Endodermal cell (in vitro differentiated cells): ENCODE results near the gene SHISA9. TPM values are rescaled to one million over a fixed set of nuclear protein-coding genes. Genes with fewer than 3 reads are reported as not detected.

Experiments
- DNase-seq: peaks from one replicate; pipeline ENCODE4 v3.0.0-alpha.2; 2017
- H3K27ac ChIP-seq: 2 replicates; pipeline ENCODE4 v1.5.1; 2013; ENCODE audit warnings: mild to moderate bottlenecking, low read depth, low read length, moderate library complexity
- H3K27me3 ChIP-seq: 2 replicates; pipeline ENCODE4 v1.6.1; 2013; ENCODE audit warnings: mild to moderate bottlenecking, low read length, moderate library complexity; ENCODE audit not compliant: insufficient read depth, control insufficient read depth, poor library complexity, severe bottlenecking
- H3K36me3 ChIP-seq: 2 replicates; pipeline ENCODE4 v1.7.0; 2013; ENCODE audit warnings: mild to moderate bottlenecking, low read length, moderate library complexity; ENCODE audit not compliant: control insufficient read depth, insufficient read depth
- H3K4me1 ChIP-seq: one replicate; pipeline ENCODE4 v1.7.0; 2013; ENCODE audit warnings: low read length; ENCODE audit not compliant: control insufficient read depth, insufficient read depth
- H3K4me3 ChIP-seq: 2 replicates; pipeline ENCODE4 v1.5.1; 2013; ENCODE audit warnings: mild to moderate bottlenecking, low read length, moderate library complexity
- H3K9ac ChIP-seq: 2 replicates; pipeline ENCODE4 v1.6.1; 2013; ENCODE audit warnings: mild to moderate bottlenecking, low read length, moderate library complexity; ENCODE audit not compliant: poor library complexity, severe bottlenecking; ENCODE audit errors: extremely low read depth
- H3K9me3 ChIP-seq: 2 replicates; pipeline ENCODE4 v1.6.1; 2013; ENCODE audit warnings: mild to moderate bottlenecking, low read length, moderate library complexity; ENCODE audit not compliant: control insufficient read depth
- H3K27ac Mint-ChIP-seq: 2 replicates; pipeline ENCODE4 v1.8.0; 2020; ENCODE audit warnings: mixed read lengths
- H3K27me3 Mint-ChIP-seq: 2 replicates; pipeline ENCODE4 v1.8.0; 2021; ENCODE audit warnings: mild to moderate bottlenecking, mixed read lengths; ENCODE audit not compliant: insufficient read depth
- H3K36me3 Mint-ChIP-seq: 2 replicates; pipeline ENCODE4 v1.8.0; 2020; ENCODE audit warnings: low read depth, mixed read lengths
- H3K4me1 Mint-ChIP-seq: 2 replicates; pipeline ENCODE4 v1.8.0; 2020; ENCODE audit warnings: mixed read lengths
- H3K4me3 Mint-ChIP-seq: 2 replicates; pipeline ENCODE4 v1.8.0; 2020; ENCODE audit warnings: mild to moderate bottlenecking, moderate library complexity, mixed read lengths
- H3K9me3 Mint-ChIP-seq: 2 replicates; pipeline ENCODE4 v1.8.0; 2020; ENCODE audit warnings: mild to moderate bottlenecking, mixed read lengths
- WGBS, 2 experiments: methylation state at CpG; one replicate each; pipeline versions ENCODE4 v1.1.5 to v1.1.7; 2013; ENCODE audit warnings: missing lambda C conversion rate in 2 of 2, mixed read lengths in 1 of 2; ENCODE audit not compliant: insufficient coverage in 1 of 2, insufficient read length in 1 of 2; 5-methylcytosine and 5-hydroxymethylcytosine counted together
- total RNA-seq, 2 donors: library from RNA; stranded (reverse); fragmentation: NEBNext Ultra II Directional in 1 of 2; extraction: Animal tissue kit (Norgen Biotek cat#: 25700) in 1 of 2; gene quantifications; 2 replicates in 1 of 2; 3 replicates in 1 of 2; pipeline ENCODE4 v1.2.1, GENCODE V29; 2021
- TF ChIP-seq, protein P1 (sequence below): fragments of 200-600 bp; sonication (generic); conservative IDR thresholded peaks from 2 replicates; pipeline ENCODE4 v1.5.0; 2021; ENCODE audit warnings: antibody characterized with exemption, mild to moderate bottlenecking

The SHISA9 gene
- total RNA-seq, 2 donors from 2014 or later = 5.2 to 27.8 TPM

DNA sequence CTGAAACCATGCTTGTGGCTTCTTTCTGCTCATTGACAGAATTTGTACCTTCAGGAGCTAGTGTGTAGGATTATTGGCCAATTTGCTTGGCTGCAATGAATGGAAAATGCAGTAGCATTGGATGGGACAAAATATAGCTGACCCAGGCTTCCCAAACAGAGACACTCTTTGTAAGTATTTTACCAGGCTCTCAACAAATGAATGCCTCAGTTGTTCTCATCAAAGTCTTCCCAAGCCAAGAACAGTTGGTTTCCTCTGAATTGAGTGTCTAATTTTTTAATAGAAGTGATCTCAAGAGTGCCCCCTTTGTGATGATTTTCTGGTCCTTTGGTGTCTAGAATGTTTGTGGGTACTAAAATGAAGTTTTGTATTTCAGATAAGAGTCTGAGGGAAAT, 140.9 kb downstream of the SHISA9 start:
- no peaks in the 10 kb centered on the region for H3K9me3 Mint-ChIP-seq
- H3K36me3 Mint-ChIP-seq = no peaks in the 10 kb centered on the region
- no peak overlapping the region for H3K9ac ChIP-seq
- H3K4me1 ChIP-seq = peaks cover 6% of the 10 kb centered on the region
- no peaks in the 10 kb centered on the region for H3K4me1 Mint-ChIP-seq
- no peak overlapping the region for H3K4me3 ChIP-seq
- H3K27ac ChIP-seq = no peak overlapping the region
- H3K4me3 Mint-ChIP-seq = no peak overlapping the region
- no peaks in the 10 kb centered on the region for H3K27me3 ChIP-seq
- TF ChIP-seq, protein P1, sequence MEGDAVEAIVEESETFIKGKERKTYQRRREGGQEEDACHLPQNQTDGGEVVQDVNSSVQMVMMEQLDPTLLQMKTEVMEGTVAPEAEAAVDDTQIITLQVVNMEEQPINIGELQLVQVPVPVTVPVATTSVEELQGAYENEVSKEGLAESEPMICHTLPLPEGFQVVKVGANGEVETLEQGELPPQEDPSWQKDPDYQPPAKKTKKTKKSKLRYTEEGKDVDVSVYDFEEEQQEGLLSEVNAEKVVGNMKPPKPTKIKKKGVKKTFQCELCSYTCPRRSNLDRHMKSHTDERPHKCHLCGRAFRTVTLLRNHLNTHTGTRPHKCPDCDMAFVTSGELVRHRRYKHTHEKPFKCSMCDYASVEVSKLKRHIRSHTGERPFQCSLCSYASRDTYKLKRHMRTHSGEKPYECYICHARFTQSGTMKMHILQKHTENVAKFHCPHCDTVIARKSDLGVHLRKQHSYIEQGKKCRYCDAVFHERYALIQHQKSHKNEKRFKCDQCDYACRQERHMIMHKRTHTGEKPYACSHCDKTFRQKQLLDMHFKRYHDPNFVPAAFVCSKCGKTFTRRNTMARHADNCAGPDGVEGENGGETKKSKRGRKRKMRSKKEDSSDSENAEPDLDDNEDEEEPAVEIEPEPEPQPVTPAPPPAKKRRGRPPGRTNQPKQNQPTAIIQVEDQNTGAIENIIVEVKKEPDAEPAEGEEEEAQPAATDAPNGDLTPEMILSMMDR = no peak
- H3K36me3 ChIP-seq = no peaks in the 10 kb centered on the region
- no peak overlapping the region for H3K27ac Mint-ChIP-seq
- H3K9me3 ChIP-seq = no peaks in the 10 kb centered on the region
- no peaks in the 10 kb centered on the region for H3K27me3 Mint-ChIP-seq
- no peak for DNase-seq

DNA sequence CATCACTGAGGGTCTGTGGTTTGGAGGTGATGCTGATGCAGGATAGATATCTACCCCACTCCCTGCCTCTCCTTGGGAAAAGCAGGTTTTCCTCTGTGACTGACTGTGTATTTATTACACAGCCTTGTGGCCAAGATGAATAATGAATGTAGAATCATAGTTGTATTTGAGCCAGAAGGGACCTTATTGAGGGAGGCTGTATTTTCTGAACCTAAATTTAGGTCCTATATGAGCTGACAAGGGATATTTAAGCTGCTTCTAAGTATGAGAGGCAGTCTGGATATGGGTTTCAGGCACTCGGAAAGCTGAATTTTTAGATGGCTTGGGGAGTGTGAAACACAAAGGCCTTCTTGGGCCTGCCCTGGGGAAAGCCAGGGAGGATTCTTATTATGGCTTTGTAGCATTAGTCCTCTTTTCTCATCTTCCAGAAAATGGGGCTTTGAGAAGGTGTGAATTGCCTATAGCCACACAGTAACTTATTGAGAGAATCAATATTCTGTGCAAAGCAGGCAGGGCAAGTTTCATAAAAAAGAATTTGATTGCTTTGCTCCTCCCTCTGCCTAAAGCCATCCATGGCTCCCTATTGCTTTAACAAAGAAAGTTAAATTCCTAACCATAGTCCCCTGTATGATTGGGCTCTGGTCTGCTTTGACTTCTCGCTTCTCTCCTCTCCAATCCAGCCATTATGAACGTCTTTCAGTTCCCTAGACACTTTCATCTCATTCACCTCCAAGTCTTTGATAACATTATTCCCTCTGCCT, 144.8 kb downstream of the SHISA9 start:
- Histone ChIP-seq H3K9ac (no peak overlapping the region), H3K9me3 (peaks cover 12% of the 10 kb centered on the region), H3K4me3 (no peak overlapping the region), H3K4me1 (peaks cover 2% of the 10 kb centered on the region), H3K27me3 (no peaks in the 10 kb centered on the region), H3K36me3 (no peaks in the 10 kb centered on the region), H3K27ac (no peak overlapping the region)
- no peak overlapping the region for H3K27ac Mint-ChIP-seq
- no peak for DNase-seq
- H3K9me3 Mint-ChIP-seq = peaks cover 10% of the 10 kb centered on the region
- peaks cover 11% of the 10 kb centered on the region for H3K36me3 Mint-ChIP-seq
- WGBS, 2 experiments = 93 to 97% methylated on average over 2 to 3 of the region's 3 CpGs
- no peaks in the 10 kb centered on the region for H3K4me1 Mint-ChIP-seq
- H3K27me3 Mint-ChIP-seq = no peaks in the 10 kb centered on the region
- no peak overlapping the region for H3K4me3 Mint-ChIP-seq
- TF ChIP-seq, protein P1 = no peak

DNA sequence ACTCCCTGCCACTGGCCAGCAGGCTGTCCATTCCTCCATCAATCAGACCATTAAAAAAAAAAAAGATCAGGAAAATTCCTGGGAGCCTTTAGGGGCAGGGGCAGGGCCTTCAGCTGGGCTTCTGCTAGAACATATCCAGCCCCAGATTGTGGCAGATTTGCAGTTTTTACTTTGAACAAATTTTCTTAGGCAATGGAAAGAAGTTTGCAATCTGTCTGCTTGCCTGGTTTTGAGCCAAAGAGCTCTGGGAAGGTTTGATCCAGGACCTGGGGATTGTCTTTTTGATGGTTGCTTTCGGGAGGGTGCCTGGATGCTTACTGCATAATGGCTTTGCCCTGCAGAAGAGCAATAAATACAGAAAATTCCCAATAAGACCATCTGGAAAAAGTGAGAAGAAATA, 145.9 kb downstream of the SHISA9 start:
- Histone ChIP-seq H3K4me3 (no peak overlapping the region), H3K27ac (no peak overlapping the region), H3K36me3 (no peaks in the 10 kb centered on the region), H3K4me1 (no peaks in the 10 kb centered on the region), H3K27me3 (no peaks in the 10 kb centered on the region), H3K9me3 (peaks cover 12% of the 10 kb centered on the region), H3K9ac (no peak overlapping the region)
- TF ChIP-seq, protein P1 = no peak
- Mint-ChIP-seq H3K27ac (no peak overlapping the region), H3K4me1 (no peaks in the 10 kb centered on the region), H3K4me3 (no peak overlapping the region), H3K27me3 (no peaks in the 10 kb centered on the region), H3K9me3 (peaks cover 10% of the 10 kb centered on the region), H3K36me3 (peaks cover 11% of the 10 kb centered on the region)
- DNase-seq = no peak
- 93% methylated on average over 1 of the region's 1 CpG; no CpG with 5 or more reads in 1 of the 2 experiments for WGBS, 2 experiments
